ENCODE results near the gene EIF4G1. TPM values are rescaled to one million over a fixed set of nuclear protein-coding genes. Genes with fewer than 3 reads are reported as not detected.

The EIF4G1 gene
- total and polyA plus RNA-seq, 2 donors (not counting 3 experiments of a cell fraction or from before 2014, with no cell fraction given) = 355 to 532 TPM

- POLR2A ChIA-PET = no interaction called here
- Histone ChIP-seq H3K4me2 (ENCODE audit: insufficient read depth, low read length) (no peak overlapping the region), H3K27ac (ENCODE audit: insufficient read depth, low read depth, low read length) (no peak overlapping the region), H3K4me1 (ENCODE audit: control insufficient read depth, extremely low read depth, insufficient read depth, low read length) (peaks cover 10% of the 10 kb centered on the region), H4K20me1 (replicated peaks; ENCODE audit: control insufficient read depth, extremely low read depth, insufficient read depth, low read length) (no peaks in the 10 kb centered on the region), H3K9ac (replicated peaks; ENCODE audit: extremely low read depth, insufficient read depth, low read length) (no peak overlapping the region), H3K27me3 (ENCODE audit: control insufficient read depth in 2 of 2, insufficient read depth in 2 of 2, low read length in 2 of 2) (peaks cover 25 to 33% of the 10 kb centered on the region in 2 experiments), H3K9me1 (replicated peaks; ENCODE audit: control insufficient read depth, extremely low read depth, insufficient read depth, low read length) (no peaks in the 10 kb centered on the region), H2AFZ (ENCODE audit: low read depth, low read length) (no peak overlapping the region), H3K36me3 (ENCODE audit: control insufficient read depth in 2 of 2, extremely low read depth in 1 of 2, insufficient read depth in 2 of 2, low read length in 2 of 2) (no peaks in the 10 kb centered on the region), H3K79me2 (ENCODE audit: control insufficient read depth, insufficient read depth, low read length) (no peaks in the 10 kb centered on the region), H3K9me3 (replicated peaks; ENCODE audit: control insufficient read depth, insufficient read depth, low read length) (no peaks in the 10 kb centered on the region), H3K4me3 (replicated peaks in 1 of 3; ENCODE audit: insufficient read depth in 1 of 3, low read depth in 1 of 3, low read length in 3 of 3) (no peak overlapping the region)
- no peak for DNase-seq (ENCODE audit: low read depth, low spot score)
- dilution Hi-C loops (cut with MboI; ENCODE audit: extremely low pct_ligation_motif_present, low sequenced_read_pairs) (no loop called here), intact Hi-C loops (cut with micrococcal nuclease) (loop anchor here (5.0 kb wide), 1 partner anchor 362 kb away; no protein-coding TSS in a partner anchor)
- FAIRE-seq = no peak
- no TSS peak for BruUV-seq (replicated peaks)
- TF ChIP-seq MYC (IDR thresholded peaks at IDR 0.05; ENCODE audit: low read depth, low read length) = no peak
- TF ChIP-seq FOS (IDR thresholded peaks at IDR 0.05; ENCODE audit: borderline replicate concordance, insufficient read depth, low read length) = no peak
- TF ChIP-seq POLR2AphosphoS5 (IDR thresholded peaks at IDR 0.05; ENCODE audit: insufficient read depth, low read depth, low read length) = no peak
- CTCF ChIA-PET = interaction anchor here (1.0 to 6.9 kb wide), 7 partner anchors 9 to 402 kb away, joined by 3 to 52 read pairs (median 6); no protein-coding TSS in a partner anchor
Measured at GRCh38 chr3:184384342-184384741, 69.9 kb downstream of the EIF4G1 start.

Small RNAs within 50 kb of the gene (small RNA-seq; reads per million reads assigned to genes)
- 420 reads per million, percentile 99 among the genes with 10 or more reads in this experiment for gene SNORD66 (ENCODE audit: insufficient read depth, insufficient read length, low read depth, low replicate concordance)

Other genes starting within 250 kb of the EIF4G1 start
- gene HTR3E, start 217.5 kb upstream of the EIF4G1 start, total RNA-seq = not detected in 2 replicates
- gene HTR3E, start 217.5 kb upstream of the EIF4G1 start, polyA plus RNA-seq = not detected in 2 replicates
- 38.8 and 44.7 TPM in 2 replicates for gene EIF2B5, start 179.2 kb upstream of the EIF4G1 start, total RNA-seq
- gene EIF2B5, start 179.2 kb upstream of the EIF4G1 start, polyA plus RNA-seq = 35.5 and 42.7 TPM in 2 replicates
- gene DVL3, start 159.2 kb upstream of the EIF4G1 start, total RNA-seq = 59.0 and 61.3 TPM in 2 replicates
- 41.2 and 43.8 TPM in 2 replicates for gene DVL3, start 159.2 kb upstream of the EIF4G1 start, polyA plus RNA-seq
- 400 and 431 TPM in 2 replicates for gene AP2M1, start 139.8 kb upstream of the EIF4G1 start, total RNA-seq
- gene AP2M1, start 139.8 kb upstream of the EIF4G1 start, polyA plus RNA-seq = 602 and 603 TPM in 2 replicates
- gene ABCF3, start 128.4 kb upstream of the EIF4G1 start, total RNA-seq = 65.6 and 68.8 TPM in 2 replicates
- 73.4 and 93.9 TPM in 2 replicates for gene ABCF3, start 128.4 kb upstream of the EIF4G1 start, polyA plus RNA-seq
- gene VWA5B2, start 85.0 kb upstream of the EIF4G1 start, total RNA-seq = not detected in 2 replicates
- 0.03 TPM in 1 of 2 replicates, not detected in the other for gene VWA5B2, start 85.0 kb upstream of the EIF4G1 start, polyA plus RNA-seq
- 37.7 and 42.9 TPM in 2 replicates for gene ALG3, start 65.6 kb upstream of the EIF4G1 start, total RNA-seq
- gene ALG3, start 65.6 kb upstream of the EIF4G1 start, polyA plus RNA-seq = 99.9 and 102 TPM in 2 replicates
- gene EEF1AKMT4, start 64.9 kb upstream of the EIF4G1 start, total RNA-seq = 3.3 and 3.4 TPM in 2 replicates
- gene EEF1AKMT4, start 64.9 kb upstream of the EIF4G1 start, polyA plus RNA-seq = 8.0 and 9.8 TPM in 2 replicates
- not detected in 2 replicates for gene CAMK2N2, start 53.1 kb upstream of the EIF4G1 start, total RNA-seq
- 0.11 TPM in 1 of 2 replicates, not detected in the other for gene CAMK2N2, start 53.1 kb upstream of the EIF4G1 start, polyA plus RNA-seq
- gene ECE2, start 38.6 kb upstream of the EIF4G1 start, total RNA-seq = not detected in 2 replicates
- not detected in 2 replicates for gene ECE2, start 38.6 kb upstream of the EIF4G1 start, polyA plus RNA-seq
- gene PSMD2, start 15.4 kb upstream of the EIF4G1 start, total RNA-seq = 400 and 435 TPM in 2 replicates
- 358 and 414 TPM in 2 replicates for gene PSMD2, start 15.4 kb upstream of the EIF4G1 start, polyA plus RNA-seq
- 19.9 and 26.8 TPM in 2 replicates for gene FAM131A, start 23.0 kb downstream of the EIF4G1 start, total RNA-seq
- gene FAM131A, start 23.0 kb downstream of the EIF4G1 start, polyA plus RNA-seq = 29.9 and 34.1 TPM in 2 replicates
- 6.5 and 9.9 TPM in 2 replicates for gene CLCN2, start 47.0 kb downstream of the EIF4G1 start, total RNA-seq
- gene CLCN2, start 47.0 kb downstream of the EIF4G1 start, polyA plus RNA-seq = 3.5 and 4.9 TPM in 2 replicates
- gene POLR2H, start 47.1 kb downstream of the EIF4G1 start, total RNA-seq = 80.5 and 89.0 TPM in 2 replicates
- gene POLR2H, start 47.1 kb downstream of the EIF4G1 start, polyA plus RNA-seq = 169 and 276 TPM in 2 replicates
- gene THPO, start 63.6 kb downstream of the EIF4G1 start, total RNA-seq = not detected in 2 replicates
- gene THPO, start 63.6 kb downstream of the EIF4G1 start, polyA plus RNA-seq = 0.08 and 0.10 TPM in 2 replicates
- gene CHRD, start 65.4 kb downstream of the EIF4G1 start, total RNA-seq = 0.40 and 0.53 TPM in 2 replicates
- 0.27 and 0.54 TPM in 2 replicates for gene CHRD, start 65.4 kb downstream of the EIF4G1 start, polyA plus RNA-seq
- not detected in 2 replicates for gene EPHB3, start 247.2 kb downstream of the EIF4G1 start, total RNA-seq
- 0.01 TPM in 1 of 2 replicates, not detected in the other for gene EPHB3, start 247.2 kb downstream of the EIF4G1 start, polyA plus RNA-seq